Upper lobe of left lung (tissue), 4 donors: Measurements from ENCODE around the gene TPGS2.

Source experiments
- POLR2AphosphoS5 ChIP-seq, 2 donors: sonication (generic); formaldehyde crosslinking; IDR thresholded peaks; one replicate each; pipeline ENCODE4 v1.5.1; 2017; ENCODE audit warnings: antibody characterized with exemption in 2 of 2
- TF ChIP-seq, protein P1 (sequence below), 6 experiments: fragments of 450-650 bp in 4 of 6; fragments of 200-600 bp in 2 of 6; sonication (generic) in 2 of 6; IDR thresholded peaks; one replicate each; pipeline ENCODE4 v1.5.1; 2016 to 2019; ENCODE audit warnings: antibody characterized with exemption in 6 of 6

DNA sequence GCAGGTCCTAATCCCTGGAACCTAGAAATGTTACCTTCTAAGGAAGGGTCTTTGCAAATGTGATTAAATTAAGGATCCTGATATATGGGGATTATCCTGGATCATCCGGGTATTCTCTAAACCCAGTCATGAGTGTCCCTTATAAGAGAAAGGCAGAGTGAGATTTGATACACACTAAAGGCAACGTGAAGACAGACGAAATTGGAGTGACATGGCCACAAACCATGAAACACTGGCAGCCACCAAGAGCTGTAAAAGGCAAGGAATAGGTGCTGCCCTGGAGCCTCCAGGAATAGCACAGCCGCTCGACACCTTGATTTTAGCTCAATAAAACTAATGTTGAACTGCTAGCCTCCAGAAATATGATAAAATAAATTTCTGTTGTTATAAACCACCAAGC is 45.0 kb downstream of the TPGS2 start:
- TF ChIP-seq, protein P1, sequence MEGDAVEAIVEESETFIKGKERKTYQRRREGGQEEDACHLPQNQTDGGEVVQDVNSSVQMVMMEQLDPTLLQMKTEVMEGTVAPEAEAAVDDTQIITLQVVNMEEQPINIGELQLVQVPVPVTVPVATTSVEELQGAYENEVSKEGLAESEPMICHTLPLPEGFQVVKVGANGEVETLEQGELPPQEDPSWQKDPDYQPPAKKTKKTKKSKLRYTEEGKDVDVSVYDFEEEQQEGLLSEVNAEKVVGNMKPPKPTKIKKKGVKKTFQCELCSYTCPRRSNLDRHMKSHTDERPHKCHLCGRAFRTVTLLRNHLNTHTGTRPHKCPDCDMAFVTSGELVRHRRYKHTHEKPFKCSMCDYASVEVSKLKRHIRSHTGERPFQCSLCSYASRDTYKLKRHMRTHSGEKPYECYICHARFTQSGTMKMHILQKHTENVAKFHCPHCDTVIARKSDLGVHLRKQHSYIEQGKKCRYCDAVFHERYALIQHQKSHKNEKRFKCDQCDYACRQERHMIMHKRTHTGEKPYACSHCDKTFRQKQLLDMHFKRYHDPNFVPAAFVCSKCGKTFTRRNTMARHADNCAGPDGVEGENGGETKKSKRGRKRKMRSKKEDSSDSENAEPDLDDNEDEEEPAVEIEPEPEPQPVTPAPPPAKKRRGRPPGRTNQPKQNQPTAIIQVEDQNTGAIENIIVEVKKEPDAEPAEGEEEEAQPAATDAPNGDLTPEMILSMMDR (IDR thresholded peaks at IDR 0.05) = no peak
- no peak for TF ChIP-seq POLR2AphosphoS5 (IDR thresholded peaks at IDR 0.05)
